HG02623 (cell line): ENCODE results near the gene GALNT6.
"Not testable (repeated sequence)": the region's sequence is repeated elsewhere in the genome, so short reads cannot be mapped to it uniquely, and the experiment has no call there.

Experiments used
- ATAC-seq: cut with Tn5 transposase; IDR thresholded peaks from one replicate; pipeline ENCODE4 v1.9.1; 2021; ENCODE audit warnings: moderate library complexity; ENCODE audit not compliant: unreplicated experiment

Gene GALNT6

DNA sequence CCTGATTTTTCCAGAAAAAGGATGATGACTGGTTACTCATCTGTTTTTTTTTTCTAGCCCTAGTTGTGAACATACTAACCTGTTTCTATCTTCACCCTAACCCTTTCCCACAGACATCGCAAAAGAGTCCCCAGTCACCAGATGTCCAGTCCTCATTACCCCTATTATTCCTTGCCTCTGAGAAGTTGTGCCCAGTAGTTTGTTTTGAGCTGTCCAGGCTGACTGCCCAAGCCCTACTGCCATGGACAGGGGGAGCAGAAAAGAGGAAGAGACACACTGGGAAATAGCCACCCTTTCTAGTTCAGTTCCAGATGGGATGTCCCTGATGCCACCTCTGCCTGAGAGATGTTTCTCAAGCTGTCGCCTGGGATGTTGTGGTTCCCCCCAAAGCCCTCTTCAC lies 30.9 kb downstream of the GALNT6 start:
- no peak for ATAC-seq

- no peak for ATAC-seq
Observed at GRCh38 chr12:51359851-51360250, 31.4 kb downstream of the GALNT6 start.

DNA sequence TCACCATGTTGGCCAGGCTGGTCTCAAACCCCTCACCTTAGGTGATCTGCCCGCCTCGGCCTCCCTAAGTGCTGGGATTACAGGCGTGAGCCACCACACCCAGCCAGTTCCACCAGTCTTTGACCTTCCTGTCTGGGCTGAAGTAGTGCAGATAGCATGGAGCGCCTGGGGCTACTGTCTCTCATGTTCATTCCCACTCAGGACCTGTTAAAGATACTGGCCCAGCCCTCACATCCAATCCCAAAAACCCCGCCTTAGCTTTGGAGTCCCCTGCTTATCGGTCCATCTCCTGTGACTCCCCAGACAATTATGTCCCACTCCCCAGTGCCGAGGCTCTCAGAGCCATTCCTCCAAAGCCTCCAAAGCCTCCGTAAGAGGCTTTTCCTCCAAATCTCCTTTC lies 32.7 kb downstream of the GALNT6 start:
- ATAC-seq: no peak

- ATAC-seq: peak; percentile 50
Observed at GRCh38 chr12:51357374-51358047, 33.7 kb downstream of the GALNT6 start.

DNA sequence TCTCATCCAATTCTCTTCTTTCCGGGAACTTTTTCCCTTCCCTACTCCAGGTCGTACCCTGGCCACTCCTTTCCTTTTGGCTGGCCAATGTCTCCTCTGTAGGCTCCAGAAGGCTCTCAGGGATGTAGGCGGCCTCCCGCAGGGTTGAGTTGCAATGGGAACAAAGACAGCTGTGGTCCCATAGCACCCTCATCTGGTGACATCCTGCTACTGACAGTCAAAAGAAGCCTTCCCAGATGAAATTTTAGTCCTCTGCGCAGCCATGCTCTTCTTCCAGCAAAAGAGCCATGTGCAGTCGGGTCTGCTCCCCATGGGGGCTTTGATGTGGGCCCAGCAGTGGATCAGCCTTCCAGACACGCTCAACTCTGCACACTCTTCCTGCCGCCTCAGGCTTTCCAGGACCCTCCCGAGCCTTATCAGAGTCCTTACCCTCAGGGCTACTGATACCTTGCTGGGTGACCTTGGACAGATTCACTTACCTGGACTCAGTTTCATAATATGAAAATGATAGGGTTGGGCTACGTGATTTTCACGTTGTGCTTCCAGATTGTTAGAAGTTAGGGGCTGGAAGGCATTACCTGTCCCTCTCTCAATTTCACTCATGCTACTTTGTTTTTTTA lies 39.2 kb downstream of the GALNT6 start:
- ATAC-seq: no peak

DNA sequence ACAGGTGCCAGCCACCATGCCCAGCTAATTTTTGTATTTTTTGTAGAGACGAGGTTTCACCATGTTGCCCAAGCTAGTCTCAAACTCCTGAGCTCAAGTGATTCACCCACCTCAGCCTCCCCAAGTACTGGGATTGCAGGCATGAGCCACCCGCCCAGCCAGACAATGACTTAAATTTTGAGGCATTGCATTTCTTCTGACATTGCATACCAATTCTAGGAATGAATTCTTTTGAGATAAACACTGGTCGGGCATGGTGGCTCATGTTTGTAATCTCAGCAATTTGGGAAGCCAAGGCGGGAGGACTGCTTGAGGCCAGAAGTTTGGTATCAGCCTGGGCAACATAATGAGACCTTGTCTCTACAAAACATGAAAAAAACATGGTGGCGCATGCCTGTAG lies 42.2 kb downstream of the GALNT6 start:
- no peak for ATAC-seq

- ATAC-seq: no peak
Observed at GRCh38 chr12:51348116-51348515, 43.1 kb downstream of the GALNT6 start.

DNA sequence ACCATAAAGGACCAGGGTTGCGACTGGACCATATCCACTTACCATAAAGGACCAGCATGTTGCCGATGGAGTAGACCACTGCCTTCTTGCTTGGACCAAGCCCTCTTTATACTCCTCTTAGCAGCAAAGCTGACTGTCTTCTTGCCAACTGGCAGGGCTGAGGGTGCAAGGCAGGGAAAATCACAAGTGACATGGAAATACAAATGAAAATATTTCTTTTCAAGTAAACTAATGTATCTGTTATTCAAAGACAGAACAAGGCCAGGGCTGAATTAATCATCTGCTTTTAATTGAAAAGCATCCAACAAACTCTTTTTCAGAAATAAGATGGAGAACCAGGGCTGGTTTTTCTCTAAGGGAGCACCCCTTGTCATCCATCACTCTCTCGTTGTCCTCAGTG lies 44.6 kb downstream of the GALNT6 start, which contains the start of gene CELA1:
Gene CELA1, minus strand, starts transcription at position 99 of the 400 bp plus-strand sequence. Its CDS starts 41 bp downstream, at position 58.
- no peak for ATAC-seq

GRCh38 chr12:51345681-51346080 lies 45.5 kb downstream of the GALNT6 start:
- ATAC-seq: no peak

DNA sequence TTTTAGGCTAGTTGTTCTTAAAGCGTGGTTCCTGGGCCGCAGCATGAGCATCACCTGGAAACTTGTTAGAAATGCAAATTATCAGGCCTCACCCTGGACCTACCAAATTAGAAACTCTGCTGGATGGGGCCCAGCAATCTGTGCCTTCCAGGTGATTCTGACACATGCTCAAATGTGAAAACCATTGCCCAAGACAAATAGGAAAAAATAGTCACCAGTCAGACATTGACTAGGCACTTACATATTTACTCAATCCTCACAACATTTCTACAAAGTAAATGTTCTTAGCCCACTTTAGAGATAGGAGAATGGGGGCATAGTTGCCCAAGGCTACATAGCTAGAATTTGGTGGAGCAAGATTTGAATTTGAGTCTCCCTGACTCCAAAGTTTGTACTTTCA lies 48.0 kb downstream of the GALNT6 start:
- no peak for ATAC-seq

DNA sequence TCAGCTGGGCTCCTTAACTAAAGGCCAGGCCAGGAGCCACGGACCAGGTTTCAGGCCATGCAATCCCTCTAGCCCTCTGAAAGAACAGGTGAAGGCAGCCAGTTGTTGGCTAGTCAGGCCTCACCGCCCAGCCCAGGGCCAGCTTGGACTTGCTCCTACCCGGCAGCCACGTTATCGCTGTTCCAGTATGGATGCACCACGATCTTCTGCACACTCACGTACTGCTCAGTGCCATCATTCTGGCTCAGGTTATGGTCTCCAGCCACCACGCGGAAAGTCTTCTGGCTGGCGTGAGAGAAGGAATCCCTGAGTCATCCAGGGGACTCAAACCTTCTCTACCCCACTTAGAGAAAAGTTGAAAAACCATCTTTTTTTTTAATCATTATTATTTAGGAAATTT lies 48.8 kb downstream of the GALNT6 start:
- ATAC-seq: no peak

DNA sequence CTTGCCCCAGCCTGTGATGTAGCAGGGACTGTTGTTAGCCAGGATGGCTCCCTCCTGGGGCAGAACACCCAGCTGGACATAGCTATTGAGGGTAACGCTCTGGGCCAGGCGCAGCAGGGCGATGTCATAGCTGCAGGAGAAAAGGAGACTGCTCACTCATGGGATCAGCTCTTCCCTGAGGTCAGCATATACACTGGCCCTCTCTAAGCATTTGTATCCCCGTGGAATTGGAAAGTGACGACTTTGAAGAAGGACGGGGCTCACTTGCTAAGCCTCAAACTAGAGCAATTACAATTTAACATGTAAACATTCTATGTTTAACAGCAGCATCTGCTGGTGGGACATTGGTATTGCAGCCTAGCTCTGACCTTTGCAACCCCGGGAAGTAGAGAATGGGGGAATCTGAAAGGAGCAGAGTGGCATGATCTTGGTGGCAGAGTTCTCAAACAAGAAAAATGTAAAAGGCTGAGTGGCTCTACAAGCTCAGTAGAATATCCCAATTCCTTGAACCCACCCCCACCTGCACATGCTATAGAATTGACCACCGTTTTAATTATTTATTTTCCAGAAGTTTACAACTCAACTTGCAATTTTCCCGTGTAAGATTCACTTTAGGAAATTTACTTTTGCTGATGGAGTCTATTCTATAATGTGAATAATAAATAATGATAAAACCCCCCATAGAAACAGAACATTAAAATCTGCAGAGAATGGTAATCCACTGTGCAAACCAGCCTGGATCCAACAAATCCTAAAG lies 49.8 kb downstream of the GALNT6 start:
- ATAC-seq: no peak

GRCh38 chr12:51339750-51340149 lies 51.5 kb downstream of the GALNT6 start:
- ATAC-seq: no peak

GRCh38 chr12:51337336-51337735 lies 53.9 kb downstream of the GALNT6 start:
- ATAC-seq: not testable (repeated sequence)

DNA sequence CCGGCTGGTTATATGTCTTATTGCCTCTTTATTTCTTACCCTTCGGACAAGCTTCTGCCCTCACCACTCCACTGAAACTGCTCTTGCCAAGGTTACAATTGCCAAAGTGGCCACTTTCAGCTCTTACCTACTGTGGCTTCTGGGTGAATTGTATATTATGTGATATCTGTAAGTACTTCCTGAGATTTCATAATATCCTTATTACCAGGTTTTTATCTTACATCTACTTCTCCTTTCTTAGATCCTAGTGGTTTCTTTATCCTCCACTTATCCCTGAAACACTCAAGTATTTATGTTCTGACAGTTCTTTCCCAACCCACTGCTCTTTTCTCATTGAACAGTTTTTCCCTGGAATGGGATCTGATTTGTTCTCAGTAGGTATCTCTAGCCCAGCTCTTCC lies 55.3 kb downstream of the GALNT6 start:
- ATAC-seq: no peak

- ATAC-seq: no peak
Observed at GRCh38 chr12:51334764-51335163, 56.4 kb downstream of the GALNT6 start.

DNA sequence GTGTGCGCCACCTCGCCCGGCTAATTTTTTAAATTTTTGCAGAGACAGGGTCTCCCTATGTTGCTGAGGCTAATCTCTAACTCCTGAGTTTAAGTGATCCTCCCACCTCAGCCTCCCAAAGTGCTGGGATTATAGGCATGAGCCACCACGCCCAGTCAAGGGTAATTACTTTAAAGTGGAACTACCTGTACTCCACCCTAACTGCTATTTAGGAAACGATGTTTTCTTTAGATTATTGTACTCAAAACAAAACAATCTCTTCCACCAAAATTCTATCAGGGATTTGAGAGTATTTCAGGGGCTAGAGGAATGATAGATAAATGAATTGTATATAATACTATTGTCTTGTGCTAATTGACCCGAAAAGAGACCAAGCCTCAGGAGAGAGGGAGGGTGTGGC lies 57.7 kb downstream of the GALNT6 start:
- no peak for ATAC-seq

DNA sequence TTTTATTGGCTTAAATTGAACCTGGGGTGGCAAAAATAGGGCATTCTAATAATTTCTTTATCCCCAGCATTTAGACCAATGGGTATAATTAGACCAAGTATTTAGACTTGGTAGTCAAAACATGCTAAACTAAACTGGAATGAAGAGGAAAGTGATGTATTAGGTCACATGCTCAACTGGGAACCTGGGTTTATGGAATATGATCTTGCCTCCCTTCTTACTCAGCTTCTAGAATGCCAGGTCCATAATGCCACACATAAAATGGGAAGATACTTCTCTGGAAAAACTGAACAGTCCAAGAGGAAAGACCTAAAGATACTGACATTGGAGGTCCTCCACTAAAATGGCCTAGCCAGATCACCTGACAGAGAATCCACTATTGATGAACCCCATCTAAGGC lies 61.0 kb downstream of the GALNT6 start:
- no peak for ATAC-seq

DNA sequence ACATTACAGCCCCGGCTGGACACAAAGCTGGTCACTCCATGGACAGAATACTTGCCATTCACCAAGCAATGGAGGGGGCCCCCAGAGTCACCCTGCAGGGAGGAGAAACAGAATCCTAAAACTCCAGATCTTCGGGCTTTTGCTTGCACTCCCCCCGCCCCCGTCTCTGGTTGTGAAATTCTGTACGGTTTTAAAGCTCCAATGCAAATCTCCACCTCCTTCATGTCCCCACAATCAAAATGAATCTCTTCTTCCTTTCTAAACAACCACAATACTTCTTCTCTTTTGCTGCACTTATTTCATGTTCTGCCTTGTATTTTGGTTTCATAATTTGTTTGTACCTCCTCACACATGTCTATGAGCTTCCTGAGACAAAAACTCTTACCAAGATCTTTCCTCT lies 61.5 kb downstream of the GALNT6 start:
- ATAC-seq: no peak

GRCh38 chr12:51328587-51328986 lies 62.6 kb downstream of the GALNT6 start:
- no peak for ATAC-seq

DNA sequence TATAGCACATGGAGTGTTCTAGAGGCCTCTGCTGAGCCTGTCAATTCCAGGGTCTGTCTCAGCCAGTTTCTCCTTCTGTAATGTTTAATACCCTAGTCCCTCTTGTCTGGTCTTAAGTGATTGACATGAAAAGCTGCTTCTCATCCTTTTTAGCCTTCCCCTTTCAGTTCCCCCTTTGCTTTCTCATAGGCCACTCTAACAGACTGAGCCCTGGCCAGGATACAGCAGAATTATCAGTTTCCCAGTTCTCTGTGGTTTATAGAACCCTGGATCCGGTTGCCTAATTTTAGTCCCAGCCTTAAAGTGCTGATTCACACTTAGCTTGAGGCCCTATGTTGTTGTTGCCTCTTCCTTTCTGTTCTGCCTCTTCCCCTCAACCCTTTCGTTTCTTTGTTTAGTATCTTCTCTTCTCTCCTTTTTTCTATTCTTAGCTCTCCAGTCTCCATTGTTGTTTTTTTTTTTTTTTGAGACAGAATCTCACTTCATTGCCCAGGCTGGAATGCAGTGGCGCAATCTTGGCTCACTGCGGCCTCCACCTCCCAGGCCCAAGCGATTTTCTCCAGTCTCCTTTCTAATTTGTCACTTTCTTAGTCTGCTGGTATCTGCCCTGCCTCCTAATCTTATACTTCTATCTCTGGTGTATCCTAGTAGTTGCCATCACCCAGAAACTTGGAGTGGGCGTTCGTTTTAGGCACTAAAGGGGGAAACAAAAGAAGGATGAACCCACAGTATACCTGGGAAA lies 64.3 kb downstream of the GALNT6 start:
- no peak for ATAC-seq
